ENCODE data around the gene ALG10B.

Gene ALG10B

DNA sequence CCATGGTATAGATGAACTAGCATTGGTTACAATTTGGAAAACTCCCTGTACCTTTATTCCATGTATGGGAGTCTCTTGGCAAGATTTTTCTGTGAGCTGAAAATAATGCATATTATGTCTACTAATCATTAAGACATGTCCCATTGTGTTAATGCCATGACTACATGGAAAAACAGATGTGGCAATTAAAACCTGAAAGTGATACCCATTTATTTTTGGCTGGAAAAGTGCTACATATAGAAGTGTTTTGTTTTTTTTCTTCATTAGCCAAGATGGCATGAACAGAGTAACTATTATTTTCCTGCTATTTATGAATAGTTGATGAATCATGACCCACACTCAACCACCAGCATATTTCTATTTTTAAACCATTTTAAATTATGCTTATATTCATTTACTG is 58.2 kb downstream of the ALG10B start:
- no peak for DNase-seq (ENCODE audit: low spot score)
- in situ Hi-C loops (cut with MboI; ENCODE audit: low sequenced_read_pairs, unreplicated experiment): no loop called here
- TF ChIP-seq, protein P1, sequence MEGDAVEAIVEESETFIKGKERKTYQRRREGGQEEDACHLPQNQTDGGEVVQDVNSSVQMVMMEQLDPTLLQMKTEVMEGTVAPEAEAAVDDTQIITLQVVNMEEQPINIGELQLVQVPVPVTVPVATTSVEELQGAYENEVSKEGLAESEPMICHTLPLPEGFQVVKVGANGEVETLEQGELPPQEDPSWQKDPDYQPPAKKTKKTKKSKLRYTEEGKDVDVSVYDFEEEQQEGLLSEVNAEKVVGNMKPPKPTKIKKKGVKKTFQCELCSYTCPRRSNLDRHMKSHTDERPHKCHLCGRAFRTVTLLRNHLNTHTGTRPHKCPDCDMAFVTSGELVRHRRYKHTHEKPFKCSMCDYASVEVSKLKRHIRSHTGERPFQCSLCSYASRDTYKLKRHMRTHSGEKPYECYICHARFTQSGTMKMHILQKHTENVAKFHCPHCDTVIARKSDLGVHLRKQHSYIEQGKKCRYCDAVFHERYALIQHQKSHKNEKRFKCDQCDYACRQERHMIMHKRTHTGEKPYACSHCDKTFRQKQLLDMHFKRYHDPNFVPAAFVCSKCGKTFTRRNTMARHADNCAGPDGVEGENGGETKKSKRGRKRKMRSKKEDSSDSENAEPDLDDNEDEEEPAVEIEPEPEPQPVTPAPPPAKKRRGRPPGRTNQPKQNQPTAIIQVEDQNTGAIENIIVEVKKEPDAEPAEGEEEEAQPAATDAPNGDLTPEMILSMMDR (IDR thresholded peaks at IDR 0.05; ENCODE audit: borderline replicate concordance, control extremely low read depth, extremely low read depth, insufficient read depth, missing control alignments): no peak
